HG03135 (cell line): ENCODE measurements around the gene RANBP10.

Source experiments
- ATAC-seq: cut with Tn5 transposase; IDR thresholded peaks from one replicate; pipeline ENCODE4 v1.9.1; 2021; ENCODE audit warnings: mild to moderate bottlenecking, moderate library complexity; ENCODE audit not compliant: unreplicated experiment

The RANBP10 gene

GRCh38 chr16:67749436-67750078 is 56.8 kb downstream of the RANBP10 start:
- ATAC-seq = no peak

- no peak for ATAC-seq
Measured at GRCh38 chr16:67748834-67749233, 57.5 kb downstream of the RANBP10 start.

- ATAC-seq = no peak
Measured at GRCh38 chr16:67746846-67747245, 59.5 kb downstream of the RANBP10 start.

GRCh38 chr16:67741118-67741517 is 65.2 kb downstream of the RANBP10 start:
- ATAC-seq = no peak

- ATAC-seq = no peak
Measured at GRCh38 chr16:67740391-67740790, 66.0 kb downstream of the RANBP10 start.

- ATAC-seq = no peak
Measured at GRCh38 chr16:67736858-67737257, 69.5 kb downstream of the RANBP10 start.

DNA sequence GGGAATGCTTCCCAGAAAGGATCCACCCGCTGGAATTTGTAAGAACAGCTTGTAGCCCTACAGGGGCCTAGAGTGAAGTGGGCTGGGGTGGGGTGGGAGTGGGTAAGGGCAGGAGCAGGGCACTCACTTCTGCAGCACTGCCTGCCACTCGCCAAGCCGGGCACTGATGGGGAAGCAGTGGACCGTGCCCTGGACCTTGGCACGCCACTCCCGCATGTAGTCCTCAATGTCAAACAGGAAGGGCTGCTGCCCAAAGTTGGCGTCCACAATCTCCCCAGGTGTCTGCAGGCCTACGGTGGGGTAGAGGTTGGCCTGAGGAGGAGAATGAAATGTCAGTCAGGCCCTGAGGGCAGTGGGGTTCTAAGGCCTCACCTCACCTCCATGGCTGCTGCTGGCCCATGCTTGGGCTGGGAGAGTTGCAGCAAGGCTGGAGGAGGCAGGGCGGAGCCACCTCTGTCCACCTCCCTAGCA is 71.6 kb downstream of the RANBP10 start:
- no peak for ATAC-seq

DNA sequence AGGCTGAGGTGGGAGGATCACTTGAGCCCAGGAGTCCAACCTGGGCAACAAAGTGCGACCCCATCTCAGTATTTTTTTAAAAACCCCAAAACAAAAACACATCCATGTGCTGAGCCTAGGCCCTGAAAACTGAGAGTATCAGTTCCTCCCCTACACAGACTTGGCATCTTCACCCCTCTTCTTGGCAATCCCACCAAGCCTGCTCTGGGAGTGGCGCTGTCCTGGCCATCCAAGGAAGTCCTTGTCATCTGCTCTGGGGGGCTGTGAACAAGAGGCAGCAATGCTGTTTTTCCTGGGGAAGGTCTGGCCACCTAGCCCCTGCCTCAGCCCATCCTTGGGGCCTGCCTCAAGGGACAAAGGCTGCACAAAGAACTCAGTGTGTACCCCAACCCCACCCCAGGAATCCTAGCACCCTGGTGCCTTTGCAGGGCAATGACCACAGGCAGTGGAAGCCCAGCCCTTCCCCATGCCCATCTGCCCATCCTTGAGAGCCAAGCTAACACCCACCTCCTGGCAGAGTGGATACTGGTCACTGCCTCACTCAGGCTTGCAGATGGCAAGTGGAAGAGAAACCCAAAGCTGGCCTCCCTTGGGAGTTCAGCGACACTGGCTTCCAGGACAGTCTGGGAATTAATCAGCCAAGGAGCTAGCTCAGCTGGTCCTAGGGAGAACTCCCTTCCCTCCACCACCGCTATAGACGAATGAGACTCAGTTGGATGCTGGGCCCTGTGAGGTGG is 72.5 kb downstream of the RANBP10 start:
- no peak for ATAC-seq

- ATAC-seq = no peak
Measured at GRCh38 chr16:67731753-67732095, 74.6 kb downstream of the RANBP10 start.

- no peak for ATAC-seq
Measured at GRCh38 chr16:67731071-67731752, 75.1 kb downstream of the RANBP10 start.

DNA sequence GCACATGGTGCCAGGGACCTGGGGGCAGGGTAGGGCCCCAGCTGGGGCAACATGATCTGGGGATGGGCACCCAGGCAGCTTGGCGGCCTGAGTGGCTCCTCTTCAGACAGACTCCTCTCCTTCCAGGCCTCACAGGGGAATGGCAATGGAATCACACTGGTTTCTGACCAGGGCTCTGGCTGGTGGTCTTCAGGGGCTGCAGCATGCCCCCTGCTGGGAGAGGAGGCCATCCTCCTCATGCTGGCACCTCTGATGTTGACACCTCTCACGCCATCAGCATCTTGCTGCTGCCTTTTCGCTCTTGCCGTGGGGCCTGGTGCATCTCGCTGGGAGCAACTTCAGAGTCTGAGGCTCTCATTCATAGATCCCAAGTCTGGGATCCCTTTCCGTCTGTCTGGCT is 76.0 kb downstream of the RANBP10 start:
- no peak for ATAC-seq

DNA sequence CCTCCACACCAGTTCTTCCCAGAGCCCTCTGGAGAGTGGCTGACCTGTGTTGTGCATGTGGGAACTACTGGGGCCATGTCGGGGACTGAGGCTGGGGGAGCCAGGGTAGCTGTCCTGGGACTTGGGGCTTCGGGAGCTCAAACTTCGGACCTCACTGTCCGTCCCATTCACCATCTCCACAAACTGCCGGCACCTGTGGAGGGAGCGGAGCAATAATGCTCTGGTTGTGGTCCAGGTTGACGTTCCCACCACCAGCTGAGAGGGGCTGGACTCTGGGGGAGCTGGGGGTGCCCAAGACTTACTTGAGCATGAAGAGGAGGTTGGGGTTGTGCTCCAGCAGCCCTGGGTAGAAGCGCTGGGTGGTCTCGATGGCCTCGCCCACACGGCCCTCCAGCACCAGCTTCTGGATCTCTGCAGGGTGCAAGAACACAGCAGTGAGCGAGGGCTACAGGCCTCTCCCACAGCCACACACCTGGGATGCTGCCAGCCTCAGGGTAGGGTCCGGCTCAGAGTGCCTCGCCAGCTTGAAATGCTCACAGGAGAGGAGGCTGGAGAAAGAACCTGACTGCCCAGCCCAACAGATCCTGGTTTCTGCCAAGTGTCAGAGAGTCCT is 76.6 kb downstream of the RANBP10 start:
- ATAC-seq = no peak

- ATAC-seq = no peak
Measured at GRCh38 chr16:67727521-67728485, 78.6 kb downstream of the RANBP10 start.

GRCh38 chr16:67726106-67727034 is 80.0 kb downstream of the RANBP10 start:
- no peak for ATAC-seq

DNA sequence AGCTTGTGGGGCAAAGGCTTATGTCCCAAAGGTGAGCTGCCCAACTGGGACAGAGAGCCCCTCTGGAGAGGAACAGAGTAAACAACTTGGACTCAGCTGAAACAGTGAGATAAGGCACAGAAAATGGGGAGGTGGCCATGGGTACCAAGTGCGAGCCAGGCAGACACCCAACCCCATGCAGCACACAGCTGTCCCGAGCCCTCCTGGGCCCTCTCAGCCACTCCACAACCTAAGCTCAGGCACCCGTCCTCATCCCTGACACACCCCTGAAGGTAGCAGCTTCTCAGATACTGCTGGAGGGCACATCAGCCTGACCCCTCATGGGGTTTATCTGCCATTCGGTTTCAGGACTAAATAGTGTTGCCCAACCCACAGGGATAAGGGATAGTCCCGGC is 82.5 kb downstream of the RANBP10 start:
- no peak for ATAC-seq

GRCh38 chr16:67723151-67723910 is 83.0 kb downstream of the RANBP10 start:
- no peak for ATAC-seq

- ATAC-seq = no peak
Measured at GRCh38 chr16:67720236-67720635, 86.1 kb downstream of the RANBP10 start.

GRCh38 chr16:67719778-67720144 is 86.6 kb downstream of the RANBP10 start:
- peak; percentile 12 for ATAC-seq
